HEK293 (cell line): ENCODE data around the gene FREM3.

ENCODE experiments used
- CTCF ChIP-seq: fragments of 450-650 bp; formaldehyde crosslinking; IDR thresholded peaks from 2 replicates; pipeline ENCODE4 v1.5.1; 2016; ENCODE audit warnings: missing biosample characterization, missing genetic modification characterization
- ZBTB26 ChIP-seq: fragments of 450-650 bp; formaldehyde crosslinking; optimal IDR thresholded peaks from 2 replicates; pipeline ENCODE3; 2016; ENCODE audit warnings: missing biosample characterization, mild to moderate bottlenecking, missing genetic modification characterization
- ZNF449 ChIP-seq: fragments of 450-650 bp; formaldehyde crosslinking; IDR thresholded peaks from 2 replicates; pipeline ENCODE4 v1.5.1; 2017; ENCODE audit warnings: missing biosample characterization, mild to moderate bottlenecking, missing genetic modification characterization, moderate library complexity
- ZNF514 ChIP-seq: fragments of 450-650 bp; formaldehyde crosslinking; IDR thresholded peaks from 2 replicates; pipeline ENCODE4 v1.5.1; 2016; ENCODE audit warnings: missing biosample characterization, missing genetic modification characterization

DNA sequence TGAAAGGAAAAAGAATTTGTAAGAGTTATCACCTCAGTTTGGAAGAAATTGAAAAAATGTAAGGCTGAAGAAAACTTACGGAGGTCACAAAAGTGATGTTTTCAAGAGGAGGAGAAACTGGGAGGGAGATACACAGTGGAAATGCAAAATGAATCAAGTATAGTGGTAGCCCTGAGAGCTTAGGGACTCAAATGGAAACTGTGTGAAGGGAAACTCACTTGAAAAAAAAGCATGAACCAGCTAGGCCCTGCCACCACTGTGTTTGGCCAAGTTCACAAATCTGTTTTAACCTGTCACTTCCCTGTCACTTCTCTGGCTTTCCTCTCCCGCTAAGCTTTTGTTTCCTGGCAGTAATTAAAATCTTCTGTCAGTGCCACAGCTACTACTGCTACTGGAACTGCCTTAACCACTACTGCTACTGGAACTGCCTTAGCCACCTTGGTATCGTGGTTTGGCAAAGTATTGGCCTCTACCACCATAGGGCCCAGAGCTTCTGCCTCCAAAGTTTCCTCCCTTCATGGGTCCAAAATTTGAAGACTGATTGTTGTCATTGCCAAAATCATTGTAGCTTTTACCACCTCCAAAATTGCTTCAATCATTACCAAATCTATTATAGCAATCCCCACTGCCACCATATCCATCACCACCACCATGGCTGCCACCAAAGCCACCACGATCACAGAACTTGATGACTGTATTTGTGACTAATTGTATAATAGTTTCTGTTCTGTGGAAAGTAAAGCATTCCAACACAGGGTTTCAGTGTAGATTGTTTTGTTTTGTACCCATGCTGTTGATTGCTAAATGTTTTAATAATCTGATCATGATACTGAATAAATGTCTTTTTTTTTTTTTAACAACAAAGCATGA is 145.5 kb downstream of the FREM3 start:
- TF ChIP-seq ZNF449 (no peak), ZNF514 (tag by site-specific recombination) (no peak), CTCF (tag by site-specific recombination) (no peak), ZBTB26 (tag by site-specific recombination) (no peak)
